ENCODE results near the gene IQSEC1.

IQSEC1 gene

GRCh38 chr3:13068269-13069010 is 4.8 kb downstream of the IQSEC1 start:
- no peak for DNase-seq (ENCODE audit: low read depth, low spot score)

GRCh38 chr3:13067778-13068177 is 5.5 kb downstream of the IQSEC1 start:
- DNase-seq (ENCODE audit: low read depth, low spot score) = no peak

GRCh38 chr3:13066834-13067233 is 6.4 kb downstream of the IQSEC1 start:
- DNase-seq (ENCODE audit: low read depth, low spot score) = no peak

- no peak for DNase-seq (ENCODE audit: low read depth, low spot score)
Observed at GRCh38 chr3:13066236-13066635, 7.0 kb downstream of the IQSEC1 start.

- DNase-seq (ENCODE audit: low read depth, low spot score) = no peak
Observed at GRCh38 chr3:13065727-13066126, 7.5 kb downstream of the IQSEC1 start.

- DNase-seq (ENCODE audit: low read depth, low spot score) = no peak
Observed at GRCh38 chr3:13064964-13065363, 8.3 kb downstream of the IQSEC1 start.

- DNase-seq (ENCODE audit: low read depth, low spot score) = no peak
Observed at GRCh38 chr3:13064159-13064868, 8.9 kb downstream of the IQSEC1 start.

- DNase-seq (ENCODE audit: low read depth, low spot score) = no peak
Observed at GRCh38 chr3:13063225-13063624, 10.0 kb downstream of the IQSEC1 start.

- no peak for DNase-seq (ENCODE audit: low read depth, low spot score)
Observed at GRCh38 chr3:13062647-13063046, 10.6 kb downstream of the IQSEC1 start.

- DNase-seq (ENCODE audit: low read depth, low spot score) = no peak
Observed at GRCh38 chr3:13060341-13060910, 12.8 kb downstream of the IQSEC1 start.

GRCh38 chr3:13058346-13059120 is 14.7 kb downstream of the IQSEC1 start:
- DNase-seq (ENCODE audit: low read depth, low spot score) = no peak

GRCh38 chr3:13057282-13058040 is 15.8 kb downstream of the IQSEC1 start:
- DNase-seq (ENCODE audit: low read depth, low spot score) = no peak

GRCh38 chr3:13055634-13056033 is 17.6 kb downstream of the IQSEC1 start:
- no peak for DNase-seq (ENCODE audit: low read depth, low spot score)

- no peak for DNase-seq (ENCODE audit: low read depth, low spot score)
Observed at GRCh38 chr3:13054341-13055285, 18.6 kb downstream of the IQSEC1 start.

GRCh38 chr3:13053893-13054292 is 19.3 kb downstream of the IQSEC1 start:
- DNase-seq (ENCODE audit: low read depth, low spot score) = no peak

- DNase-seq (ENCODE audit: low read depth, low spot score) = no peak
Observed at GRCh38 chr3:13053420-13053819, 19.8 kb downstream of the IQSEC1 start.

- DNase-seq (ENCODE audit: low read depth, low spot score) = no peak
Observed at GRCh38 chr3:13052191-13052820, 20.9 kb downstream of the IQSEC1 start.

- DNase-seq (ENCODE audit: low read depth, low spot score) = no peak
Observed at GRCh38 chr3:13051581-13051980, 21.6 kb downstream of the IQSEC1 start.

GRCh38 chr3:13051066-13051465 is 22.2 kb downstream of the IQSEC1 start:
- DNase-seq (ENCODE audit: low read depth, low spot score) = no peak

- DNase-seq (ENCODE audit: low read depth, low spot score) = no peak
Observed at GRCh38 chr3:13050446-13050845, 22.8 kb downstream of the IQSEC1 start.
